Motor neuron (in vitro differentiated cells): ENCODE data around the gene IMMP2L. TPM values are rescaled to one million over a fixed set of nuclear protein-coding genes. Genes with fewer than 3 reads are reported as not detected.
"Not testable (repeated sequence)": the region's sequence is repeated elsewhere in the genome, so short reads cannot be mapped to it uniquely, and the experiment has no call there.

Source experiments
- ATAC-seq, 8 experiments: fragments of 200-7000 bp; cut with Tn5 transposase; replicated peaks in 6 of 8; 2 replicates each; pipeline ENCODE4 v1.8.0; 2021; ENCODE audit warnings: mild to moderate bottlenecking in 8 of 8, moderate library complexity in 8 of 8
- H3K27ac ChIP-seq, 2 donors: fragments of 250-450 bp; sonication (Bioruptor Pico); 2 replicates each; pipeline ENCODE4 v1.9.0; 2021; ENCODE audit warnings: antibody characterized with exemption in 2 of 2, mild to moderate bottlenecking in 2 of 2, moderate library complexity in 1 of 2
- H3K4me1 ChIP-seq, 2 donors: fragments of 250-450 bp; sonication (Bioruptor Pico); replicated peaks in 1 of 2; 2 replicates each; pipeline ENCODE4 v1.6.1; 2021; ENCODE audit warnings: antibody characterized with exemption in 2 of 2, mild to moderate bottlenecking in 2 of 2, moderate library complexity in 1 of 2
- H3K4me3 ChIP-seq, 5 donors: fragments of 250-450 bp; sonication (Bioruptor Pico); 2 replicates each; pipeline ENCODE4 v1.9.0; 2021; ENCODE audit warnings: antibody characterized with exemption in 5 of 5, mild to moderate bottlenecking in 5 of 5, moderate library complexity in 4 of 5
- WGBS, 10 experiments: fragments of 450-650 bp; shearing (Covaris generic); methylation state at CpG; one replicate each; pipeline ENCODE4 v1.0.0; 2022; 5-methylcytosine and 5-hydroxymethylcytosine counted together
- in situ Hi-C, 9 experiments: fragments of 400-800 bp; cut with MboI; loops; one replicate each; pipeline ENCODE4 v1.15.0; 2021; ENCODE audit warnings: low sequenced_read_pairs in 9 of 9, low pct_unique_long_range_greater_than_20kb in 2 of 9; ENCODE audit not compliant: unreplicated experiment in 9 of 9
- total RNA-seq, 8 experiments: library from RNA; unstranded; fragments of 300-600 nt; gene quantifications; 2 replicates each; pipeline versions ENCODE4 v1.2.3 to v1.2.4, GENCODE V29; 2022

Gene IMMP2L
- total RNA-seq, 8 experiments from 2014 or later, result 9.9 to 78.5 (median 19.3) TPM

GRCh38 chr7:111076205-111076604 is 486.1 kb downstream of the IMMP2L start:
- no peak overlapping the region for H3K4me3 ChIP-seq
- H3K27ac ChIP-seq, result no peak overlapping the region
- no peaks in the 10 kb centered on the region for H3K4me1 ChIP-seq
- ATAC-seq, result peak in 1 of 8 experiments; percentile 31
- in situ Hi-C loops, result loop anchor here in 3 of 9 experiments (25.0 kb wide), 2 partner anchors 411 to 661 kb away; no protein-coding TSS in a partner anchor

- H3K4me3 ChIP-seq, result no peak overlapping the region
- no peak overlapping the region for H3K27ac ChIP-seq
- in situ Hi-C loops, result loop anchor here in 3 of 9 experiments (25.0 kb wide), 2 partner anchors 412 to 662 kb away; no protein-coding TSS in a partner anchor
- no peak for ATAC-seq
- no peaks in the 10 kb centered on the region for H3K4me1 ChIP-seq
- WGBS, 10 experiments, result 63 to 95% (median 84%) methylated on average over 2 to 5 of the region's 5 CpGs
Observed at GRCh38 chr7:111075498-111075897, 486.8 kb downstream of the IMMP2L start.

GRCh38 chr7:111074748-111075146 is 487.5 kb downstream of the IMMP2L start:
- 70 to 95% (median 83%) methylated on average over 1 to 6 of the region's 6 CpGs for WGBS, 10 experiments
- H3K27ac ChIP-seq, result no peak overlapping the region
- H3K4me3 ChIP-seq, result no peak overlapping the region
- no peak for ATAC-seq
- H3K4me1 ChIP-seq, result no peaks in the 10 kb centered on the region
- in situ Hi-C loops, result loop anchor here in 3 of 9 experiments (25.0 kb wide), 2 partner anchors 413 to 663 kb away; no protein-coding TSS in a partner anchor

GRCh38 chr7:111074071-111074747 is 488.1 kb downstream of the IMMP2L start:
- WGBS, 10 experiments, result 64 to 92% (median 83%) methylated on average over 1 to 3 of the region's 3 CpGs; no CpG with 5 or more reads in 1 of the 10 experiments
- no peak overlapping the region for H3K27ac ChIP-seq
- no peaks in the 10 kb centered on the region for H3K4me1 ChIP-seq
- in situ Hi-C loops, result no loop called here
- H3K4me3 ChIP-seq, result no peak overlapping the region
- ATAC-seq, result no peak

GRCh38 chr7:111072658-111073057 is 489.6 kb downstream of the IMMP2L start:
- ATAC-seq, H3K4me3 ChIP-seq, H3K27ac ChIP-seq, H3K4me1 ChIP-seq, in situ Hi-C loops: not testable (repeated sequence)
- WGBS, 10 experiments, result 49 to 97% (median 89%) methylated on average over 3 to 9 of the region's 9 CpGs; no CpG with 5 or more reads in 1 of the 10 experiments

GRCh38 chr7:111071556-111071955 is 490.7 kb downstream of the IMMP2L start:
- Histone ChIP-seq H3K27ac (no peak overlapping the region), H3K4me1 (no peaks in the 10 kb centered on the region), H3K4me3 (no peak overlapping the region)
- ATAC-seq, result no peak
- in situ Hi-C loops, result no loop called here

- no peaks in the 10 kb centered on the region for H3K4me1 ChIP-seq
- ATAC-seq, result peak in 2 of 8 experiments; percentile 44 to 49
- in situ Hi-C loops, result no loop called here
- no peak overlapping the region for H3K27ac ChIP-seq
- no peak overlapping the region for H3K4me3 ChIP-seq
- WGBS, 10 experiments, result 38 to 100% (median 100%) methylated on average over 1 to 2 of the region's 2 CpGs; no CpG with 5 or more reads in 2 of the 10 experiments
Observed at GRCh38 chr7:111068618-111069017, 493.7 kb downstream of the IMMP2L start.

- in situ Hi-C loops, result no loop called here
- no peak for ATAC-seq
- Histone ChIP-seq H3K4me1 (no peaks in the 10 kb centered on the region), H3K4me3 (no peak overlapping the region), H3K27ac (no peak overlapping the region)
- 90 to 100% (median 98%) methylated on average over 1 to 2 of the region's 2 CpGs; no CpG with 5 or more reads in 1 of the 10 experiments for WGBS, 10 experiments
Observed at GRCh38 chr7:111067682-111068081, 494.6 kb downstream of the IMMP2L start.

GRCh38 chr7:111067251-111067650 is 495.0 kb downstream of the IMMP2L start:
- Histone ChIP-seq H3K4me1 (no peaks in the 10 kb centered on the region), H3K4me3 (no peak overlapping the region), H3K27ac (no peak overlapping the region)
- ATAC-seq, result no peak
- 80 to 100% (median 93%) methylated on average over 1 to 4 of the region's 4 CpGs; no CpG with 5 or more reads in 2 of the 10 experiments for WGBS, 10 experiments
- in situ Hi-C loops, result no loop called here

GRCh38 chr7:111063166-111063565 is 499.1 kb downstream of the IMMP2L start:
- in situ Hi-C loops, result no loop called here
- Histone ChIP-seq H3K4me1 (no peaks in the 10 kb centered on the region), H3K4me3 (no peak overlapping the region), H3K27ac (no peak overlapping the region)
- ATAC-seq, result no peak
- 14 to 100% (median 100%) methylated on average over 1 of the region's 1 CpG; no CpG with 5 or more reads in 3 of the 10 experiments for WGBS, 10 experiments

GRCh38 chr7:111059833-111060232 is 502.5 kb downstream of the IMMP2L start:
- Histone ChIP-seq H3K27ac (no peak overlapping the region), H3K4me3 (no peak overlapping the region), H3K4me1 (no peaks in the 10 kb centered on the region)
- in situ Hi-C loops, result no loop called here
- no peak for ATAC-seq

- no peak overlapping the region for H3K27ac ChIP-seq
- no peak overlapping the region for H3K4me3 ChIP-seq
- in situ Hi-C loops, result no loop called here
- no peaks in the 10 kb centered on the region for H3K4me1 ChIP-seq
- 61 to 96% (median 87%) methylated on average over 1 to 4 of the region's 4 CpGs for WGBS, 10 experiments
- ATAC-seq, result no peak
Observed at GRCh38 chr7:111057066-111057465, 505.2 kb downstream of the IMMP2L start.

GRCh38 chr7:111056371-111056770 is 505.9 kb downstream of the IMMP2L start:
- H3K4me1 ChIP-seq, result peaks cover 0 to under 1% of the 10 kb centered on the region in 2 donors
- in situ Hi-C loops, result no loop called here
- no peak for ATAC-seq
- 50 to 100% (median 91%) methylated on average over 1 to 2 of the region's 2 CpGs; no CpG with 5 or more reads in 2 of the 10 experiments for WGBS, 10 experiments
- no peak overlapping the region for H3K27ac ChIP-seq
- H3K4me3 ChIP-seq, result no peak overlapping the region

- Histone ChIP-seq H3K4me3 (no peak overlapping the region), H3K27ac (no peak overlapping the region), H3K4me1 (peaks cover 4 to 10% of the 10 kb centered on the region in 2 donors)
- no peak for ATAC-seq
- in situ Hi-C loops, result no loop called here
- 57 to 100% (median 84%) methylated on average over 1 to 2 of the region's 2 CpGs; no CpG with 5 or more reads in 4 of the 10 experiments for WGBS, 10 experiments
Observed at GRCh38 chr7:111053035-111053434, 509.3 kb downstream of the IMMP2L start.
